Epithelial cell of alveolus of lung (primary cell): ENCODE results near the gene DNAJB2. TPM values are rescaled to one million over a fixed set of nuclear protein-coding genes. Genes with fewer than 3 reads are reported as not detected.

ENCODE experiments used
- total RNA-seq: library from RNA; depleted of rRNA; stranded (reverse); fragments of >200 nt; gene quantifications from 2 replicates; pipeline ENCODE4 v1.2.1, GENCODE V29; 2015

The DNAJB2 gene
- 12.0 and 32.1 TPM in 2 replicates for total RNA-seq

DNA sequence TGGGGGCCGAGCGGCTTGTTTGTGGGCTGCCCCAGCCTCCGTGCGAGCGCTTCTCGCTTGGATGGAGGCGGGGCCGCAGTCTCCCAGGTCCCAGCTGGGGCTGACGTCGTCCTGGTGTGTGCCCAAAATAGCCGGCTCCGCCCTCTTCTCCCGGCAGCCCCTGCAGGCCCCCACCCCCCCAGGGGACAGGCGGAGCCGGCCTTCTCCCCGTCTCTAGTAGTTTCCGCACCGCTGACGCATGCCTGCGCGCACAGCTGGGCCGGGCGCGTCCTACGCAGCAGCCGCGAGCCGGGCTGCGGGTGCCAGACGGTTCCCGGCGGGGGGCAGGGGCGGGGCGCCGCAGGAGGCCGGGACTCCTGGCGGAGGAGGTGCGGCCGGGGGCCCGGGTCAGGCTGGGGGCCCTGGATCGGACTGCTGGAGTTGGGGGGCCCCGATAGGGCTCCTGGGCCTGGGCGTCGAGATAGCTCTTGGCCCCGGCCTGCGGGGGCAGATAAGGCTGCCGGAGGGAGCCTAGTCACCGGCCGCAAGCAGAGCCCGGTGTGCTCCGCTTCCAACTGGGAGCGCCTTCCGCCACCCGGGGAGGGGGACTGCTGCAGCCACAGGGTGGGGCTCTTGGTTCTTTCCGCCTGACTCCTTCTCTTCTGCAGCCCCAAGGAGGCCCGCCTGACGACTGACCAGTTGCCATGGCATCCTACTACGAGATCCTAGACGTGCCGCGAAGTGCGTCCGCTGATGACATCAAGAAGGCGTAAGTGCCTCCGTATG lies at the start of gene DNAJB2:
Gene DNAJB2, plus strand, starts transcription at position 216 of the 765 bp plus-strand sequence. Its CDS starts 468 bp downstream, at position 684.

DNA sequence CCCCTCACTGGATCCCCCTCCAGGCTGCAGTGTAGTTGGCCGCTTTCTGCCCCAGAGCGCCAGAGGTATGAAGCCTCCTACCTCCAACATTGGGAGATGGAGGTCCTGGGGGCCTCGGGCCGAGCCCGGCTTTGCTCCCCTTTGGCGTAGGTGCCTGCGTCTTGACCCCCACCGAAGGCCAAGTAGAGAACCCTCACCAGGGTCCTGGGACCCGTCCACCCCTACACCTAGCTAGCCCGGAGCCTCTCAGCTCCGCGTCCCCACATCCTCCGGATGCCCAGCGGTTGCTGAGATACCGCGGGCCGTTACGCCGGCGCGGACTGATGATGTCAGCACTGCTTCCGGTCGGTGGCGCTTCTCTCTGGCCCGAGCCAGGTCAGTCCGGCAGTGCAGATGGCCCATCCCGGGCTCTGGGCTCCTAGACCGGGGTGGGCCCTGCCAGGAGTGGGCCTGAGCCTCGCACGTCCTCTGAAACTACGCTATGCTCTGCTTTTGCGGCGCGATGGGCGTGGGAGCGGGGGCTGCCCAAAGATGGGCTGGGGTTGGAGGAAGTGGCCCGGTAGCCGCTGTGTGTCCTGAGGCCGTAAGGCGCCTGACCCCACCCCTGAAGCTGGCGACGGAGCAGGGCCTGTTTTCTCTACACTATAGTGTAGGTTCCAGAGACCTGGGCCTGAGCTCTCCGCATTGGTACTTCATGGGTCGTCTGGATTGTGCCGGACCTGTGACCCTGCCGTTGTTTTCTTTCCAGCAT lies 33.8 kb upstream of the DNAJB2 start, which contains the start of the genes GLB1L and STK16:
Gene GLB1L, minus strand, starts transcription at position 297 of the 751 bp plus-strand sequence. CDS start 1,871 bp downstream, outside the sequence.
Gene STK16, plus strand, starts transcription at position 332 of the 751 bp plus-strand sequence. CDS start 521 bp downstream, outside the sequence.

DNA sequence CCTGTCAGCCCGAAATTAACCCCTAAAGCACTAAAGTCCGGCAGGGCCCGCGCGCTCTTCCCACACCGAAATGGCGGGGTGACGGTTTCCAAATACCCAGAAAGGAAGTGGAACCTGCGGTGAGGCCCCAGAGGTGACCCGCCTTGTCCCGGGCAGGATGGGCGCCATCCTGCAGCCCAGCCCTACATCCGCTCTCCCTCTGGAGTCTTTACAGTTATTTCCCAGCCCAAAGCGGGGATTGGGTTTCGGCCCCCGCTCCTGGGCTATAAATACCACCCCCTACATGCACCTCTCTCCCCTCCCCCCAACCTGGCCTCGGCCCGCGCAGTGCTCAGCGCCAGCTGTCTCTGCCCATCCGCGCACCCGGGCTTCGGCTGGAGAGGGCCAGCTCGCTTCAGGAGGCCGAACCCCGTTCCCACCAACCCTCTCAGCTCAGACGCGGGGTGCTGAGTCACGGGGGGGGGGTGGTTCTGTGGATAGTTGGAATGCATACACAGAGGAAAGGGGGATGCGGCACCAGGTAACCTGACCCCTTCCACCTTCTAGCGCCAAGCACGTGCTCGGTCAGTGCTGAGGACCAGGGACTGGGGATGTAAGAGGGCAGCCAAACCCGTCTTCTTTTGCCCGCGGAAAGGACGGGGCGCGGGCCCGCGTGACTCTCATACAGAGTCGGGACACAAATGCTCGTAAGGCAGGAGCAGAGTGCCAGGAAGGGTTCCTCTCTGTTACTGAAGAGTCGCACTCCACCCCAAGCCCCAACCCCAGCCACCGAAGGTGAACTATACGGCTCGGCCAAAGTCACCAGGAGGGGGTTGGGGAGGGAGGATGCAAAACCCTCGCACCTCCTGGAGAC lies 26.0 kb upstream of the DNAJB2 start, which contains the start of gene TUBA4B:
Gene TUBA4B, plus strand, starts transcription at position 344 of the 853 bp plus-strand sequence. Its CDS starts 165 bp downstream, at position 509.

DNA sequence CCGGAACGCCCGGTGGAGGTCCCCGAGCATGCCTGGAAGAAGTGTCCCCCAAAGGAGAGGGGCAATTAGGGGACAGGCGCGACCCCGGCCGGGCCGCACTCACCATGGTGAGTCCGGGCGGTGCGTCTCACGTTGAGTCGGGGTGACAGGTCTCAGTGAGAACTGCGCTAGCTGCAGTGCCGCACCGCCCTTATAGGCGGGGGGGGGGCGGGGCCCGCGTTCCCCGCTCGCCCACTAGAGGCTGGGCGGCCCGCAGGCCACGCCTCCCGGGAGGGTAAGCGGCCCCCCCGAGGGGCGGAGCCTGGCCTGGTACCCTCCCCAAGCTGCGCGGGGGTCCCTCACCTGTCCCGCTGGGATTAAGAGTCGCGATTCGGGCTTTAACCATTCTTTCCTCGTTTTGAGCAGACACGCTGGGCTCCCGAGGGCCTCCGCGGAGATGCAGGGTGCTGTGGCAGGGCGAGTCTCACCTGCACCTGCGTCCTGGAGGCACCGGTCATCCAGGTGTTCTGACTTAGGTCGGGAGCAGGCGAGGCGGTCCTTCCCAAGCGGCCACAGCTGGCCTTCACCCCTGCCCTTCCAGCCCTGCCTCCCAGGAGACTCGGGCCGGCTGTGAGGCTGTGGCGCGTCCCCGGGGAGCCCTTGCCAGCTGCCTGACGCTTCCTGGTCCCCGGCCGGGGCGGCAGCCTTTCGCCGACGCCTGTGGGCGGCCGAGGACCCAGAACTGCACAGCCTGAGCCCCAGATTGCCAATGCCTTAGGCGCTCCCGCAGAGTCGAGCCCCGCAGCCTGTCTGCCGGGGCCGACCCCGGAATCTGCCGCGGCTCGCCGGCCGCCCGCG lies 25.2 kb upstream of the DNAJB2 start, which contains the start of gene TUBA4A:
Gene TUBA4A, minus strand, starts transcription at position 166 of the 837 bp plus-strand sequence. Its CDS starts 60 bp downstream, at position 106.

DNA sequence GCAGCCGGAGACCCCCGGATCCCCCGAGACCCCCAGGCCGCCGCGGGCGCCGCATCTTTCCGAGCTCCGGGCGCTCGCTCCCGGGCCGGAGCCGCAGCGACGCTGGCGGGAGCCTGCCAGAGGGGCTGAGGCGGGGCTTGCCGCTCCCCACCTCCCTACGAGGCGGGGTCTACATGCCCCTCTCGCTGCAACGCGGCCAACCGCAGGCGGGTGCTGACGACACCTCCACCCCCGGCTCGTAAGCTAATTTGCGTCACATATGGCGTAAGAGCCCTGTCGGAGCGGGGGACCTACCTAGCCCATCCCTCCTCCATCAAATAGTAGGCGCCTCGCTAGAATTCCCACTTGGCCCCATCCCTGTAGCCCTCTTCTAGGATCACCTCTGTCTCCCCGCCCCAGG lies 30.1 kb downstream of the DNAJB2 start, which contains the start of gene PTPRN:
Gene PTPRN, minus strand, starts transcription at position 124 of the 400 bp plus-strand sequence. Its CDS starts 69 bp downstream, at position 55.

DNA sequence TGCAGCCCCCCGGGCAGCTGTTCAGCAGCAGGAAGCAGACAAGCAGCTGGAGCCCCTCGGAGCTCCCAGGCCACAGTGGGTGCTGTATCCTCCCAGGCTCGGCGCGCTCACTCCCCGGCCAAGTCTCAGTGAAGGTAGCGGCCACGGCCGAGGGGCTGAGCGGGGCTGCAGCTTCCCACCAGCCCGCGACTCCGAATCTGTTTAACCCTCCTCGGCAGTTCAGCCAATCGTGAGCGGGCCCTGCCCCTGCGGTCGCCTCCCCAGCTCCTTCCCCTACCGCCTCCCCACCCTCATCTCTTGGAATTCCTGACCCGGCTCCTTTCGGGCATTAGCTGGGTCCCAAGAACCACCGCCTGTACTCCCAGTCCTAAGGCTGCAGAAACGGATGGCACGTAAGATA lies 53.4 kb downstream of the DNAJB2 start, which contains the start of gene RESP18:
Gene RESP18, minus strand, starts transcription at position 203 of the 400 bp plus-strand sequence.

Other genes starting within 250 kb of the DNAJB2 start
- gene CFAP65, start 237.8 kb upstream of the DNAJB2 start, total RNA-seq = not detected in 2 replicates
- 0.32 TPM in 1 of 2 replicates, not detected in the other for gene IHH, start 218.4 kb upstream of the DNAJB2 start, total RNA-seq
- gene NHEJ1, start 118.6 kb upstream of the DNAJB2 start, total RNA-seq = 17.2 and 22.2 TPM in 2 replicates
- 1.4 TPM in 1 of 2 replicates, not detected in the other for gene SLC23A3, start 109.3 kb upstream of the DNAJB2 start, total RNA-seq
- 16.9 and 26.8 TPM in 2 replicates for gene CNPPD1, start 102.4 kb upstream of the DNAJB2 start, total RNA-seq
- gene RETREG2, start 101.1 kb upstream of the DNAJB2 start, total RNA-seq = 43.0 and 46.3 TPM in 2 replicates
- 24.8 and 33.4 TPM in 2 replicates for gene ZFAND2B, start 72.6 kb upstream of the DNAJB2 start, total RNA-seq
- gene ABCB6, start 60.4 kb upstream of the DNAJB2 start, total RNA-seq = 17.2 and 17.9 TPM in 2 replicates
- gene ATG9A, start 49.7 kb upstream of the DNAJB2 start, total RNA-seq = 52.5 and 113 TPM in 2 replicates
- 21.9 and 33.2 TPM in 2 replicates for gene ANKZF1, start 49.6 kb upstream of the DNAJB2 start, total RNA-seq
- 10.1 and 11.8 TPM in 2 replicates for gene GLB1L, start 33.9 kb upstream of the DNAJB2 start, total RNA-seq
- gene STK16, start 33.9 kb upstream of the DNAJB2 start, total RNA-seq = 14.2 and 20.8 TPM in 2 replicates
- gene TUBA4B, start 26.1 kb upstream of the DNAJB2 start, total RNA-seq = not detected in 2 replicates
- gene TUBA4A, start 25.4 kb upstream of the DNAJB2 start, total RNA-seq = 15.6 and 16.3 TPM in 2 replicates
- gene PTPRN, start 30.0 kb downstream of the DNAJB2 start, total RNA-seq = 22.6 and 64.0 TPM in 2 replicates
- not detected in 2 replicates for gene RESP18, start 53.4 kb downstream of the DNAJB2 start, total RNA-seq
- 48.9 and 119 TPM in 2 replicates for gene DNPEP, start 108.5 kb downstream of the DNAJB2 start, total RNA-seq
- gene DES, start 139.0 kb downstream of the DNAJB2 start, total RNA-seq = under 0.01 and 20.4 TPM in 2 replicates
- gene SPEG, start 155.5 kb downstream of the DNAJB2 start, total RNA-seq = 8.5 and 11.7 TPM in 2 replicates
- 62.8 and 73.8 TPM in 2 replicates for gene GMPPA, start 219.5 kb downstream of the DNAJB2 start, total RNA-seq
- gene ASIC4, start 235.1 kb downstream of the DNAJB2 start, total RNA-seq = 0.64 TPM in 1 of 2 replicates, not detected in the other